GM12865 (cell line): ENCODE results near the gene MYOD1.

Experiments used
- DNase-seq: peaks from one replicate; pipeline ENCODE4 v3.0.0; 2010; ENCODE audit warnings: low read depth
- H3K4me3 ChIP-seq: 2 replicates; pipeline ENCODE4 v1.5.1; 2011; ENCODE audit warnings: mild to moderate bottlenecking, low read depth, low read length, control low read depth
- TF ChIP-seq, protein P1 (sequence below): IDR thresholded peaks from 2 replicates; pipeline ENCODE4 v1.5.1; 2011; ENCODE audit warnings: low read length, control low read depth, low read depth, inconsistent platforms; ENCODE audit not compliant: insufficient read depth; ENCODE audit errors: missing control alignments

The MYOD1 gene

DNA sequence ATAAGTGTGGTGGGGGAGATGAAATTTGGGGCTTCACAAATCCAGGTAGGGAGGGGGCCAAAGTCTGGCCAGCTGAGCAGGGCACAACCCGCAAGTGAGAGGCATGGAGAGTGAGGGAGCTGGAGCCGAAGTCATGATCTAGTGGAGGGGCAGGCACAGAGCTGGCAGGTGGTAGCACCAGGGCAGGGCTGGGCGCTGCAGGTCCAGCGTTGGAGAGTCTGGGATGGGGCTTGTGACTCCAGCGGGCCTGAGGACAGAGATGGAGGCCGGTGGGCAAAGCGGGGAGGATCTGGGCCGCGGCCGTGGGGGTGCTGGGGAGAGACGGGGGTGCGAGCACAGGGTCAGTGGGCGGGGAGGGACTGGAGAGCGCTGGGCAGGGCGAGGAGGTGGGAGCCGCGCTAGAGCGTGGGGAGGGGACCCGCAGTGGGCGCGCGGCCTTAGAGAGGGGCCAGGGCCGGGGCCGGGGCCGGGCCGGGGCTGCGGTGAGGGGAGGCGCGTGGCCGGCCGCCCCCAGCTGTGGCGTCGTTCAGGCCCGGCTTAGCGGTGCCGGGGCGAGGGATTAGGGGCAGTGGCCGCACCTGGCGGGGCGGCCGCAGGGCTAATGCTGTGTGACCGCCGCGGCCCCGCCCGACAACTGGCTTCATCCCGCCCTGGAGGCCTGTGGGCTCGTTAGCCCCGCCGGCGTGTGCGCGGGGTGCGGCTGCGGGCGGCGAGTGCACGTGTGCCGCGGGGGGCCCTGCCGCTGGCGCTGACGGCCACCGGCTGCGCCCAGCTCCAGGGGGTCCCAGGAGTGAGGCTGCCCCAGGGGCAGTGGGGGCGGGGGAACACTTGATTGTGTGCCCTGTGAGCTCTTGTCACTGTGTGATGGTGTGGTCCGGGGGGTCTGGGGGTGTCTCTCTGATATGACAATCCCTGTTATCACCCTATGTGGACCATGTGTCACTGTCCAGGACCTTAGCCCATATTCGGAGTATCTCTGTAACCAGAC, 23.6 kb upstream of the MYOD1 start:
- H3K4me3 ChIP-seq, result no peak overlapping the region
- TF ChIP-seq, protein P1, sequence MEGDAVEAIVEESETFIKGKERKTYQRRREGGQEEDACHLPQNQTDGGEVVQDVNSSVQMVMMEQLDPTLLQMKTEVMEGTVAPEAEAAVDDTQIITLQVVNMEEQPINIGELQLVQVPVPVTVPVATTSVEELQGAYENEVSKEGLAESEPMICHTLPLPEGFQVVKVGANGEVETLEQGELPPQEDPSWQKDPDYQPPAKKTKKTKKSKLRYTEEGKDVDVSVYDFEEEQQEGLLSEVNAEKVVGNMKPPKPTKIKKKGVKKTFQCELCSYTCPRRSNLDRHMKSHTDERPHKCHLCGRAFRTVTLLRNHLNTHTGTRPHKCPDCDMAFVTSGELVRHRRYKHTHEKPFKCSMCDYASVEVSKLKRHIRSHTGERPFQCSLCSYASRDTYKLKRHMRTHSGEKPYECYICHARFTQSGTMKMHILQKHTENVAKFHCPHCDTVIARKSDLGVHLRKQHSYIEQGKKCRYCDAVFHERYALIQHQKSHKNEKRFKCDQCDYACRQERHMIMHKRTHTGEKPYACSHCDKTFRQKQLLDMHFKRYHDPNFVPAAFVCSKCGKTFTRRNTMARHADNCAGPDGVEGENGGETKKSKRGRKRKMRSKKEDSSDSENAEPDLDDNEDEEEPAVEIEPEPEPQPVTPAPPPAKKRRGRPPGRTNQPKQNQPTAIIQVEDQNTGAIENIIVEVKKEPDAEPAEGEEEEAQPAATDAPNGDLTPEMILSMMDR, result no peak
- no peak for DNase-seq

DNA sequence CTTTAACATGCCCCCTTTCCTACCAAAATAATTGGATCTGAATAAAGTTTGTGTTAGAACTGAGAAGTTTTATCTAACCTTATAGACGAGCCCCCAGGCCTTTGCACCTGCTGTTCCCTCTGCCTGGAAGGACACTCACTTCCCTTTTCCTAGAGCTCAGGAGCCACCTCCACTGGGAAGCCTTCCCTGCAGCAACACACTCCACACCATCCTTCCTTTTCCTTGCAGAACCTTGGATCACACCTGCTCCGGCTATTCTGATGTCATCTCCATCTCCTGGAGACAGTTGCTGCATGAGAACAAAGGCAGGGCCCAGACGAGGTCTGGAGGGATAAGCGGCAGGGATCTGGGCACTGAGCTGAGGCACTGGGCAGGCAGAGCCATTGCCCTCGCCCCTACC, 22.6 kb upstream of the MYOD1 start:
- no peak for DNase-seq
- TF ChIP-seq, protein P1, result no peak
- no peak overlapping the region for H3K4me3 ChIP-seq

DNA sequence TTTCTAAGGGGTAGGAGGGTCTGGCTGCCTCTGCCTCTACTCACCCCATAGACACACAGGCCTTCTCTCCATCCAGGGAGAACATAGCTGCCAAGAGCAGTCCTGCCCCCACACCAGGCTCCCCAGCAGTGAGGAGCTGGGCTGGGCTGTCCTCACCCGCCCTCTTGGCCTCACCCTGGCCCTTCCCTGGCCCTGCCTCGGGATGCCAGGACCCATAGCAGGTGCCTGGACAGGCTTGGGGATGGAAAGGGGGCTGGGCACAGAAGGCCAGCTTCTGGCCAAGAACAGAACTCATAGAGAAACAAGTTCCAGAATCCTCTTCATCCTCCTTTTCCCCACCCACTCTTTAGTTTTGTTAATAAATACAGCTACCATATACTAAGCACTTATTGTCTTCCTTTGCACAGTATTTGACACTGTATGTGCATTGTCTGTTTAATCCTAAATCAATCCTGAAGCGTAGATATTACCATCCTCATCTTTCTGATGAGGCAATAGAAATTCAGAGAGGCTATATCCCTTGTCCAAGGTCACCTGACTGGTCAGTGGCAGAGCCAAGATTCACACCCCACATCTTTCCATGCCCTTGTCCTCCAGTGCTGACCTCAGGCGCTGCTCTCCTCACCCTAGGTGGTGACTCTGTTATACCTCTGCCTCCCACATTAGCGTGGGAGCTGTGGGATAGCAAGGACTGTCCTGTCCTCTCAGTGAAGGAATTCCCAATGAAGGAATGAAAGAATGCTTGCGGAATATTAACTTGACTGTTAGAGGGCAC, 22.0 kb upstream of the MYOD1 start:
- no peak for DNase-seq
- H3K4me3 ChIP-seq, result no peak overlapping the region
- TF ChIP-seq, protein P1, result no peak

DNA sequence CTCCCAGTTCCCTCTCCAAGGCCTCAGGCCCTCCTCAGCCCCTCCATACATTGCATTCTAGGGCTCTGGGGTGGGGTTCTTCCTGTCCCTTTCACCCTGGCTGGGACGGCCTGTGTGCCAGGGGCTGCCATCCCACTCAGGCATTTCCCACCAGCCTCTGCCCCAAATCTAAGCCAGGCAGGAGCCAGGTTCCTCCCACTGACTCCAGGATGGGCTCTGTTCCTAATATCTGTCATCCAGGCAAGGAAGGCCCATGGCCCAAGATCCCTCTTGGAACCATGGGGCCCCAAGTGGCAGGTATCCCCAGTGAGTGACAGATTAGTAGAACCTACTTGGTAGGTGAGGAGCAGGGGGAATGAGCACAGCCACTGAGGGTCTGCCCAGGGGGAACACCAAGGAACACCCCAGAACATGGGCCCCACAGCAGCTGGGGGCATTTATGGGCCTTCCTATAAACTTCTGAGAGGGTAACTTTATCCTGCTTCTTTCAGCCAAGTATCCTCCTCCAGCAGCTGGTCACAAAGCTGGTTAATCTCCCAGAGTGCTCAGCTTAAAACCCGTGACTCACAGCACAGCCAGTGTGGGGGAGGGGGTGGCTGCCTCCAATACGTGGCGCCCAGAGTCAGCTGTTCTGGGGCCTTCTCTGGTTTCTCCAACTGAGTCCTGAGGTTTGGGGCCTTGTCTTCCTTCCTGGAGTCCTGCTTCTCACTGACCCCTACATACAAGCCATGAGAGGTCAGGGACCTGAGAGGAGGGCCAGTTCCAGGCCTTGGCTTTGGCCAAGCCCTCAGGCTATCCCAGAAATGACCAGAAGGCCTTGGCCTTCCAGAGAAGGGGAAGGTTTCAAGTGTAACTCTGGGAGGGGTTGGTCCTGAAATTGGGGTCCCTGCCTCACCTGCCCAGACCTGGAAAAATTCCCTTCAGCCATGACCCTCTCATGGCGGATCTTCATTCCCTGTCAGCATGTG, 19.9 kb upstream of the MYOD1 start:
- H3K4me3 ChIP-seq, result no peak overlapping the region
- no peak for DNase-seq
- TF ChIP-seq, protein P1, result no peak

DNA sequence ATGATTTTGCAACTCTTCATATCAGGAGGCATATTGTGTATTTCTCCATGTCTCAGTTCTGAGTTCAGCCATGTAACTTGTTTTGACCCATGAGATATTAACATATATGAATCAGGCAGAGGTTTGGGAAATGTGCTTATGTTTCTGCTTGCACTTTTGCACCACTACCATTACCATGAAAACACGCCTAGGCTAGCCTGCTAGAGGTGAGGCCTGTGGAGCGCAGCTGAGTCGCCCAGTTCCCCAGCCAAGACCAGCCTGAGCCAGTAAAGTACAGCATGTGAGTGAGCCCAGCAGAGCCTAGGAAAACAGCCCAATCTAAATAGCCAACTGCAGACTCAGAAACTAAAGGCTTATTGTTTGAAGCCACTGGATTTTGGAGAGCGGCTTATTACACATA, 18.4 kb upstream of the MYOD1 start:
- no peak for DNase-seq
- TF ChIP-seq, protein P1, result no peak

DNA sequence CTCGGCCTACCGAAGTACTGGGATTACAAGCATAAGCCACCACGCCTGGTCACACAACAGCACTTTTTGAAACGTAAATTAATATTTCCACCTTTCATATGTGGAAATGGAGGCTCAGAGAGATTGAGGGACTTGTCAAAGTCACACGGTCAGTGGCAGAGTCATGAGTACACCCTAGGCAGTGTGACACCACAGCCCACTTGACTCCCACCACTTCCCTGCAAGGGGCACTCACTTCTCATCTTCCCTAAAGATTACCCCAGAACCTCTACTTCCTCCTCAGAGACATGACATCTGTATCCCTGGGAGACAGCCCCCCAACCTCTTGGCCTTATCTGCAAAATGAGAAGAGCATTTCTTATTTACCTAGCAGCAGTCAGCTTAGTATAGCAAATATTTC, 16.5 kb upstream of the MYOD1 start:
- H3K4me3 ChIP-seq, result no peak overlapping the region
- TF ChIP-seq, protein P1, result no peak
- no peak for DNase-seq

More for the DNA sequence above, 18.4 kb upstream of the MYOD1 start:
- H3K4me3 ChIP-seq, result no peak overlapping the region
